ENCODE results near the gene KIF1A.
"Not testable (repeated sequence)": the region's sequence is repeated elsewhere in the genome, so short reads cannot be mapped to it uniquely, and the experiment has no call there.

Gene KIF1A

GRCh38 chr2:240784629-240785423, 35.2 kb downstream of the KIF1A start:
- DNase-seq, result no peak

- no peak for DNase-seq
Measured at GRCh38 chr2:240783819-240784621, 36.0 kb downstream of the KIF1A start.

- DNase-seq, result no peak
Measured at GRCh38 chr2:240782886-240783818, 36.9 kb downstream of the KIF1A start.

- no peak for DNase-seq
Measured at GRCh38 chr2:240782221-240782885, 37.7 kb downstream of the KIF1A start.

GRCh38 chr2:240781471-240782220, 38.4 kb downstream of the KIF1A start:
- no peak for DNase-seq

- DNase-seq, result no peak
Measured at GRCh38 chr2:240780023-240780700, 39.9 kb downstream of the KIF1A start.

GRCh38 chr2:240779250-240779832, 40.7 kb downstream of the KIF1A start:
- DNase-seq, result not testable (repeated sequence)

GRCh38 chr2:240778426-240778825, 41.6 kb downstream of the KIF1A start:
- no peak for DNase-seq

- DNase-seq, result no peak
Measured at GRCh38 chr2:240777456-240778212, 42.4 kb downstream of the KIF1A start.

- no peak for DNase-seq
Measured at GRCh38 chr2:240775905-240776304, 44.1 kb downstream of the KIF1A start.

GRCh38 chr2:240774856-240775255, 45.2 kb downstream of the KIF1A start:
- no peak for DNase-seq

- DNase-seq, result no peak
Measured at GRCh38 chr2:240769096-240769495, 50.9 kb downstream of the KIF1A start.

GRCh38 chr2:240768216-240768615, 51.8 kb downstream of the KIF1A start:
- no peak for DNase-seq

GRCh38 chr2:240767341-240767740, 52.7 kb downstream of the KIF1A start:
- DNase-seq, result no peak

GRCh38 chr2:240766072-240766471, 53.9 kb downstream of the KIF1A start:
- DNase-seq, result no peak

- no peak for DNase-seq
Measured at GRCh38 chr2:240765007-240765406, 55.0 kb downstream of the KIF1A start.

- no peak for DNase-seq
Measured at GRCh38 chr2:240764605-240765004, 55.4 kb downstream of the KIF1A start.

GRCh38 chr2:240762971-240763370, 57.0 kb downstream of the KIF1A start:
- DNase-seq, result no peak

GRCh38 chr2:240762249-240762648, 57.8 kb downstream of the KIF1A start:
- no peak for DNase-seq
